Esophagus muscularis mucosa (tissue), 4 donors: ENCODE measurements around the gene P2RX5. TPM values are rescaled to one million over a fixed set of nuclear protein-coding genes. Genes with fewer than 3 reads are reported as not detected.
"Not testable (repeated sequence)": the region's sequence is repeated elsewhere in the genome, so short reads cannot be mapped to it uniquely, and the experiment has no call there.

Source experiments
- DNase-seq: peaks from one replicate; pipeline ENCODE4 v3.0.0-alpha.2; 2017; ENCODE audit errors: extremely low spot score
- H3K27ac ChIP-seq, 4 donors: fragments of 200-600 bp; sonication (generic); replicated peaks in 1 of 4; 1 replicate in 3 of 4; 2 replicates in 1 of 4; pipeline ENCODE4 v1.5.1; 2016 to 2019; ENCODE audit warnings: mild to moderate bottlenecking in 1 of 4
- H3K27me3 ChIP-seq, 4 donors: fragments of 200-600 bp; sonication (generic); one replicate each; pipeline versions ENCODE4 v1.5.1 to v1.6.0; 2016 to 2019
- H3K36me3 ChIP-seq, 4 donors: fragments of 200-600 bp; sonication (generic); one replicate each; pipeline ENCODE4 v1.5.1; 2016 to 2019
- H3K4me1 ChIP-seq, 4 donors: fragments of 200-600 bp; sonication (generic); one replicate each; pipeline ENCODE4 v1.5.1; 2016 to 2019
- H3K4me3 ChIP-seq, 4 donors: fragments of 200-600 bp; sonication (generic); 1 replicate in 2 of 4; 2 replicates in 2 of 4; pipeline ENCODE4 v1.5.1; 2016 to 2019; ENCODE audit warnings: mild to moderate bottlenecking in 4 of 4, moderate library complexity in 1 of 4
- H3K9me3 ChIP-seq, 4 donors: fragments of 200-600 bp; sonication (generic); 1 replicate in 3 of 4; 2 replicates in 1 of 4; pipeline ENCODE4 v1.5.1; 2016 to 2019
- CTCF ChIP-seq, 3 experiments: fragments of 200-600 bp in 2 of 3; fragments of 450-650 bp in 1 of 3; sonication (generic) in 2 of 3; IDR thresholded peaks; one replicate each; pipeline ENCODE4 v1.5.1; 2017 to 2019; ENCODE audit warnings: antibody characterized with exemption in 3 of 3, mild to moderate bottlenecking in 2 of 3, moderate library complexity in 1 of 3
- EP300 ChIP-seq: sonication (generic); formaldehyde crosslinking; IDR thresholded peaks from one replicate; pipeline ENCODE4 v1.6.1; 2017; ENCODE audit warnings: antibody characterized with exemption
- POLR2A ChIP-seq: fragments of 450-650 bp; IDR thresholded peaks from one replicate; pipeline ENCODE4 v1.6.1; 2017; ENCODE audit warnings: antibody characterized with exemption, moderate library complexity, mild to moderate bottlenecking, low read depth
- POLR2AphosphoS5 ChIP-seq, 2 donors: sonication (generic); formaldehyde crosslinking; IDR thresholded peaks; one replicate each; pipeline ENCODE4 v1.6.1; 2017; ENCODE audit warnings: antibody characterized with exemption in 2 of 2
- WGBS: methylation state at CpG from one replicate; pipeline ENCODE4 v1.1.5; 2018; 5-methylcytosine and 5-hydroxymethylcytosine counted together
- intact Hi-C: fragments of 100-400 bp; cut with DNase I; formaldehyde crosslinking; loops from one replicate; pipeline ENCODE4 v1.15.1; 2023
- total RNA-seq, 4 donors: library from RNA; depleted of rRNA; stranded (reverse); fragments of >200 nt; gene quantifications; one replicate each; pipeline versions ENCODE4 v1.1.0 to v1.2.1, GENCODE V29; 2016

The P2RX5 gene
- total RNA-seq, 4 donors from 2014 or later, result 0.19 to 1.5 (median 1.0) TPM

GRCh38 chr17:3730881-3731429, 35.0 kb upstream of the P2RX5 start:
- WGBS, result 46% methylated on average over 8 of the region's 9 CpGs
- intact Hi-C loops, result no loop called here
- Histone ChIP-seq H3K4me1 (no peaks in the 10 kb centered on the region), H3K4me3 (no peak overlapping the region), H3K27me3 (no peaks in the 10 kb centered on the region), H3K36me3 (no peaks in the 10 kb centered on the region), H3K27ac (no peak overlapping the region), H3K9me3 (no peaks in the 10 kb centered on the region)
- no peak for DNase-seq
- TF ChIP-seq CTCF (IDR thresholded peaks at IDR 0.05) (no peak), POLR2A (no peak), POLR2AphosphoS5 (IDR thresholded peaks at IDR 0.05) (no peak), EP300 (no peak)

DNA sequence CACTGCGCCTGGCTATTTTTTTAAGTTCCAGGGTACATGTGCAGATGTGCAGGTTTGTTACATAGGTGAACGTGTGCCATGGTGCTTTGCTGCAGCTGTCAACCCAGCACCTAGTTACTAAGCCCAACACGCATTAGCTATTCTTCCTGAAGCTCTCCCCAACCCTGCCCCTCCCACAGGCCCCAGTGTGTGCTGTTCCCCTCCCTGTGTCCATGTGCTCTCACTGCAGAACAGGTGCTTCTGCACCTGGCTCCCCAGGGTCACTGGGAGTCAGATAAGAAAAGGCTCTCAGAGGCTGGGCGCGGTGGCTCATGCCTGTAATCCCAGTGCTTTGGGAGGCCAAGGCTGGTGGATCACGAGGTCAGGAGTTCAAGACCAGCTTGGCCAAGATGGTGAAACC, 33.9 kb upstream of the P2RX5 start:
- Histone ChIP-seq H3K27ac (no peak overlapping the region), H3K36me3 (no peaks in the 10 kb centered on the region), H3K4me3 (no peak overlapping the region), H3K9me3 (no peaks in the 10 kb centered on the region), H3K27me3 (no peaks in the 10 kb centered on the region), H3K4me1 (no peaks in the 10 kb centered on the region)
- intact Hi-C loops, result no loop called here
- no peak for TF ChIP-seq POLR2AphosphoS5 (IDR thresholded peaks at IDR 0.05)
- TF ChIP-seq CTCF (IDR thresholded peaks at IDR 0.05), result no peak
- TF ChIP-seq POLR2A, result no peak
- 91% methylated on average over 6 of the region's 6 CpGs for WGBS
- no peak for DNase-seq

DNA sequence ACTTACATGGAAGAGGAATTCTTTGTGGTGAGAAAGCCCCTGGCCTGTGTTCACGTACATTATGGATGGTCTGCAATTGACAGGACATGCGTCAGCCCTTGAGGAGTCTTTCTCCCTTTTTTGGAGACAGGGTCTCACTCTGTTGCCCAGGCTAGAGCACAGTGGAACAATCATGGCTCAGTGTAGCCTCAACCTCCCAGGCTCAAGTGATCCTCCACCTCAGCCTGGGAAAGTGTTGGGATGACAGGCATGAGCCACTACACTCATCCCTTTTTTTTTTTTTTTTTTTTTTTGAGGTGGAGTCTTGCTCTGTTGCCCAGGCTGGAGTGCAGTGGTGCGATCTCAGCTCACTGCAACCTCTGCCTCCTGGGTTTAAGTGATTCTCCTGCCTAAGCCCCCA, 32.1 kb upstream of the P2RX5 start:
- H3K36me3 ChIP-seq, DNase-seq, H3K27ac ChIP-seq, H3K27me3 ChIP-seq, intact Hi-C loops, H3K4me3 ChIP-seq, H3K9me3 ChIP-seq: not testable (repeated sequence)
- H3K4me1 ChIP-seq, result peaks cover 6 to 11% (median 9%) of the 10 kb centered on the region in 4 donors
- WGBS, result 100% methylated on average over 3 of the region's 3 CpGs

DNA sequence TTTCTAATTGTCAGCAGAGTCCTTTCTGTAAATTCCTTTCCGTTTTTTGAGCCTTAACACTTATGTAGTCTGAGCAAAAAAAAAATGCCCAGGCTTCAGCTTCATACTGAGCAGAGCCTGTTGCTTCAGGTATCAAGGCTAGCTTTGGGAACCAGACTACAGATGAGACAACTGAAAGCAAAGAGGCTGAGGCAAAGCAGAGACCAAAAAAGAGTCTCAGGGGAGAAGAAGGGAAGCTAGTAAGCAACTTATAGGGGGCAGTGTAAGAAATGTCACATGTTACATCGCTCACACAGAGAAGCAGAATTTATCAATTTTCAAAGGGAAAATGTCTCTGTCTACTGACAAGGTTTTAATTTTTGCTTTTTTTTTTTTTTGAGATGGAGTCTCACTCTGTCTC, 31.1 kb upstream of the P2RX5 start:
- peaks cover 15 to 22% (median 20%) of the 10 kb centered on the region in 4 donors for H3K4me1 ChIP-seq
- no peak overlapping the region for H3K27ac ChIP-seq
- DNase-seq, result no peak
- no peak overlapping the region for H3K4me3 ChIP-seq
- 67% methylated on average over 2 of the region's 2 CpGs for WGBS
- H3K9me3 ChIP-seq, result no peaks in the 10 kb centered on the region
- H3K27me3 ChIP-seq, result no peaks in the 10 kb centered on the region
- TF ChIP-seq POLR2AphosphoS5 (IDR thresholded peaks at IDR 0.05), result no peak
- TF ChIP-seq CTCF (IDR thresholded peaks at IDR 0.05), result no peak
- no peak for TF ChIP-seq EP300
- TF ChIP-seq POLR2A, result no peak
- intact Hi-C loops, result no loop called here
- peaks cover 0 to 1% (median 0%) of the 10 kb centered on the region in 4 donors for H3K36me3 ChIP-seq

DNA sequence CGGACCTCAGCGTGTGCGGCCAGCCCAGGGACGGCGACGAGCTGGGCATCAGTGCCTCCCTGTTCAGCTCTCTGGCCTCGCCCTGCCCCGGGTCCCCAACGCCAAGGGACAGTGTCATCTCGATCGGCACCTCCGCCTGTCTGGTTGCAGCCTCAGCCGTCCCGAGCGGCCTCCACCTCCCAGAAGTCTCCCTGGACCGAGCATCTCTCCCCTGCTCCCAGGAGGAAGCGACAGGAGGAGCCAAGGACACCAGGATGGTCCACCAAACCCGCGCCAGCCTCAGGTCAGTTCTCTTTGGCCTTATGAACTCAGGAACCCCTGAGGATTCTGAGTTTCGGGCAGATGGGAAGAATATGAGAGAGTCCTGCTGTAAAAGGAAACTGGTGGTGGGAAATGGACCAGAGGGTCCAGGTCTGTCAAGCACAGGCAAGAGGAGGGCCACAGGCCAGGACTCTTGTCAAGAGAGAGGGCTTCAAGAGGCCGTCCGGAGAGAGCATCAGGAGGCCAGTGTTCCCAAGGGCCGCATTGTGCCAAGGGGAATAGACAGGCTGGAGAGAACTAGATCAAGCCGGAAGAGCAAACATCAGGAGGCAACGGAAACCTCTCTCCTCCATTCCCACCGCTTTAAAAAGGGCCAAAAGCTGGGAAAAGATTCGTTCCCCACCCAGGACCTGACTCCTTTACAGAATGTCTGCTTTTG, 28.6 kb upstream of the P2RX5 start:
- whole genome bisulfite sequencing, result 25% methylated on average over 20 of the region's 27 CpGs
- H3K4me1 ChIP-seq, result peaks cover 29 to 47% (median 43%) of the 10 kb centered on the region in 4 donors
- peak overlapping the region; percentile 72 to 91 (median 90) for H3K4me3 ChIP-seq
- peaks cover 0 to 21% (median 9%) of the 10 kb centered on the region in 4 donors for H3K36me3 ChIP-seq
- peak overlapping the region in 1 of 4 donors; percentile 85 for H3K27ac ChIP-seq
- TF ChIP-seq POLR2A (no peak), CTCF (IDR thresholded peaks at IDR 0.05) (no peak), EP300 (no peak), POLR2AphosphoS5 (IDR thresholded peaks at IDR 0.05) (no peak)
- no peaks in the 10 kb centered on the region for H3K9me3 ChIP-seq
- intact Hi-C loops, result no loop called here
- no peaks in the 10 kb centered on the region for H3K27me3 ChIP-seq
- no peak for DNase-seq
